ENCODE measurements around the gene DHRS4L2.
"Not testable (repeated sequence)": the region's sequence is repeated elsewhere in the genome, so short reads cannot be mapped to it uniquely, and the experiment has no call there.

Gene DHRS4L2

GRCh38 chr14:23993042-23993441 is 4.3 kb downstream of the DHRS4L2 start:
- H3K4me1 ChIP-seq (ENCODE audit: insufficient read depth, insufficient read length); H3K4me3 ChIP-seq (ENCODE audit: insufficient read length, low read depth); H3K9me3 ChIP-seq (ENCODE audit: insufficient read depth, low read length); DNase-seq (ENCODE audit: low read depth, low spot score); H3K27me3 ChIP-seq (ENCODE audit: insufficient read depth, insufficient read length); H3K36me3 ChIP-seq (ENCODE audit: insufficient read depth, insufficient read length, low read length); H3K9ac ChIP-seq (ENCODE audit: insufficient read length, low read depth): not testable (repeated sequence)

- not testable (repeated sequence) for H3K9me3 ChIP-seq (ENCODE audit: insufficient read depth, low read length); H3K4me1 ChIP-seq (ENCODE audit: insufficient read depth, insufficient read length); H3K9ac ChIP-seq (ENCODE audit: insufficient read length, low read depth); DNase-seq (ENCODE audit: low read depth, low spot score); H3K27me3 ChIP-seq (ENCODE audit: insufficient read depth, insufficient read length); H3K4me3 ChIP-seq (ENCODE audit: insufficient read length, low read depth); H3K36me3 ChIP-seq (ENCODE audit: insufficient read depth, insufficient read length, low read length)
Observed at GRCh38 chr14:23996009-23996408, 7.3 kb downstream of the DHRS4L2 start.

GRCh38 chr14:23996825-23997224 is 8.1 kb downstream of the DHRS4L2 start:
- not testable (repeated sequence) for DNase-seq (ENCODE audit: low read depth, low spot score); H3K27me3 ChIP-seq (ENCODE audit: insufficient read depth, insufficient read length); H3K9ac ChIP-seq (ENCODE audit: insufficient read length, low read depth); H3K36me3 ChIP-seq (ENCODE audit: insufficient read depth, insufficient read length, low read length); H3K4me3 ChIP-seq (ENCODE audit: insufficient read length, low read depth); H3K4me1 ChIP-seq (ENCODE audit: insufficient read depth, insufficient read length); H3K9me3 ChIP-seq (ENCODE audit: insufficient read depth, low read length)

- not testable (repeated sequence) for H3K4me3 ChIP-seq (ENCODE audit: insufficient read length, low read depth); H3K4me1 ChIP-seq (ENCODE audit: insufficient read depth, insufficient read length); H3K9me3 ChIP-seq (ENCODE audit: insufficient read depth, low read length); H3K36me3 ChIP-seq (ENCODE audit: insufficient read depth, insufficient read length, low read length); H3K9ac ChIP-seq (ENCODE audit: insufficient read length, low read depth); H3K27me3 ChIP-seq (ENCODE audit: insufficient read depth, insufficient read length); DNase-seq (ENCODE audit: low read depth, low spot score)
Observed at GRCh38 chr14:23999640-24000039, 10.9 kb downstream of the DHRS4L2 start.

GRCh38 chr14:24001078-24001477 is 12.3 kb downstream of the DHRS4L2 start:
- H3K27me3 ChIP-seq (ENCODE audit: insufficient read depth, insufficient read length); H3K9me3 ChIP-seq (ENCODE audit: insufficient read depth, low read length); H3K4me3 ChIP-seq (ENCODE audit: insufficient read length, low read depth); H3K36me3 ChIP-seq (ENCODE audit: insufficient read depth, insufficient read length, low read length); H3K9ac ChIP-seq (ENCODE audit: insufficient read length, low read depth); H3K4me1 ChIP-seq (ENCODE audit: insufficient read depth, insufficient read length); DNase-seq (ENCODE audit: low read depth, low spot score): not testable (repeated sequence)

GRCh38 chr14:24001679-24002078 is 12.9 kb downstream of the DHRS4L2 start:
- H3K9ac ChIP-seq (ENCODE audit: insufficient read length, low read depth); H3K27me3 ChIP-seq (ENCODE audit: insufficient read depth, insufficient read length); H3K4me1 ChIP-seq (ENCODE audit: insufficient read depth, insufficient read length); H3K4me3 ChIP-seq (ENCODE audit: insufficient read length, low read depth); DNase-seq (ENCODE audit: low read depth, low spot score); H3K9me3 ChIP-seq (ENCODE audit: insufficient read depth, low read length); H3K36me3 ChIP-seq (ENCODE audit: insufficient read depth, insufficient read length, low read length): not testable (repeated sequence)

- not testable (repeated sequence) for H3K9ac ChIP-seq (ENCODE audit: insufficient read length, low read depth); H3K9me3 ChIP-seq (ENCODE audit: insufficient read depth, low read length); H3K36me3 ChIP-seq (ENCODE audit: insufficient read depth, insufficient read length, low read length); H3K4me1 ChIP-seq (ENCODE audit: insufficient read depth, insufficient read length); DNase-seq (ENCODE audit: low read depth, low spot score); H3K4me3 ChIP-seq (ENCODE audit: insufficient read length, low read depth); H3K27me3 ChIP-seq (ENCODE audit: insufficient read depth, insufficient read length)
Observed at GRCh38 chr14:24006471-24006816, 17.7 kb downstream of the DHRS4L2 start.

GRCh38 chr14:24006817-24007652 is 18.3 kb downstream of the DHRS4L2 start:
- DNase-seq (ENCODE audit: low read depth, low spot score); H3K4me3 ChIP-seq (ENCODE audit: insufficient read length, low read depth); H3K27me3 ChIP-seq (ENCODE audit: insufficient read depth, insufficient read length); H3K9me3 ChIP-seq (ENCODE audit: insufficient read depth, low read length); H3K4me1 ChIP-seq (ENCODE audit: insufficient read depth, insufficient read length); H3K36me3 ChIP-seq (ENCODE audit: insufficient read depth, insufficient read length, low read length); H3K9ac ChIP-seq (ENCODE audit: insufficient read length, low read depth): not testable (repeated sequence)

GRCh38 chr14:24011051-24011450 is 22.3 kb downstream of the DHRS4L2 start:
- TF ChIP-seq ZNF274 (IDR thresholded peaks at IDR 0.05; ENCODE audit: low read depth, low read length) (no peak), SUZ12 (IDR thresholded peaks at IDR 0.05; ENCODE audit: extremely low read depth, insufficient read depth, insufficient read length) (no peak)
- Histone ChIP-seq H3K9ac (ENCODE audit: insufficient read length, low read depth) (no peak overlapping the region), H3K27me3 (ENCODE audit: insufficient read depth, insufficient read length) (no peaks in the 10 kb centered on the region), H3K36me3 (ENCODE audit: insufficient read depth, insufficient read length, low read length) (no peaks in the 10 kb centered on the region), H3K4me3 (ENCODE audit: insufficient read length, low read depth) (no peak overlapping the region), H3K4me1 (ENCODE audit: insufficient read depth, insufficient read length) (no peaks in the 10 kb centered on the region), H3K9me3 (ENCODE audit: insufficient read depth, low read length) (no peaks in the 10 kb centered on the region; the same call in 1 of the 2 replicates)
- no peak for DNase-seq (ENCODE audit: low read depth, low spot score)

- H3K4me1 ChIP-seq (ENCODE audit: insufficient read depth, insufficient read length); H3K9ac ChIP-seq (ENCODE audit: insufficient read length, low read depth); H3K27me3 ChIP-seq (ENCODE audit: insufficient read depth, insufficient read length); H3K36me3 ChIP-seq (ENCODE audit: insufficient read depth, insufficient read length, low read length); H3K9me3 ChIP-seq (ENCODE audit: insufficient read depth, low read length); H3K4me3 ChIP-seq (ENCODE audit: insufficient read length, low read depth); DNase-seq (ENCODE audit: low read depth, low spot score): not testable (repeated sequence)
Observed at GRCh38 chr14:24012726-24013273, 24.1 kb downstream of the DHRS4L2 start.
